Muscle layer of colon (tissue), 2 donors: ENCODE results near the gene CDHR2.
A peak's percentile ranks its signal among the peaks of the same experiment; 100 is the strongest.

Experiments
- H3K27ac ChIP-seq: one replicate; pipeline ENCODE4 v1.7.0; 2013; ENCODE audit warnings: low read depth, mild to moderate bottlenecking, low read length, moderate library complexity
- H3K27me3 ChIP-seq, 2 donors: one replicate each; pipeline ENCODE4 v1.7.0; 2013; ENCODE audit warnings: low read length in 2 of 2, mild to moderate bottlenecking in 2 of 2; ENCODE audit not compliant: insufficient read depth in 2 of 2, control insufficient read depth in 1 of 2
- H3K36me3 ChIP-seq: one replicate; pipeline ENCODE4 v1.7.0; 2013; ENCODE audit warnings: mild to moderate bottlenecking, low read length; ENCODE audit not compliant: insufficient read depth
- H3K4me1 ChIP-seq: one replicate; pipeline ENCODE4 v1.7.0; 2013; ENCODE audit warnings: mild to moderate bottlenecking, low read length; ENCODE audit not compliant: insufficient read depth
- H3K4me3 ChIP-seq, 2 donors: one replicate each; pipeline ENCODE4 v1.7.0; 2013; ENCODE audit warnings: low read length in 2 of 2, low read depth in 1 of 2, mild to moderate bottlenecking in 1 of 2, moderate library complexity in 1 of 2
- H3K9ac ChIP-seq: one replicate; pipeline ENCODE4 v1.7.0; 2013; ENCODE audit warnings: low read length
- H3K9me3 ChIP-seq: one replicate; pipeline ENCODE4 v1.7.0; 2013; ENCODE audit warnings: mild to moderate bottlenecking, low read length
- donor health status: abdominal sarcoma.
- donor health status: Adenocarcinoma of cecum.

The CDHR2 gene

DNA sequence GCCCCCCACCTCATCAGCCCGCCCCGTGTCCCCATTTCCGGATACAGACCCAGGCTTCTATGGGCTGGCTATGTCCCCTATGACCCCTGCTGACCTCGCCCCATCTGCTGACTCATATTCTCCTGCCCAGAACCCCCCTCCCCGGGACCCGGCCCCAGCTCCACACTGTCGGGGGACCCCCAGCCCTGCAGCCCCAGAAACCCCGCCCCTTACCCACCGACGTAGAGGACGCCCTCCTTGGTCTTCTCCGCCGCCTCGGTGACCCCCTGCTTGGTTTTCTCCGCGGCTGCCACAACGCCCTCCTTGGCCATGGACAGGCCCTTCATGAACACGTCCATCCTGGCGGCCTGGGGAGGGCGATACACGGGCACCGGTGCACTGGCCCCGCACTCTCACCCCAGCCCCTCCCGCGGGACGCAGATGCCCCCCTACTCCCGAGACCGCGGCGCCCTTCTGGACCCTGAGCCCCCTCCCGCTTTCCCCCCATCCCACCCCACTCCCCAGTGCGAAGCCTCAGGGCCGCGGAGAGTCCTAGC, 80.2 kb downstream of the CDHR2 start:
- Histone ChIP-seq H3K27me3 (peaks cover 28 to 74% of the 10 kb centered on the region in 2 donors), H3K9ac (no peak overlapping the region), H3K36me3 (no peaks in the 10 kb centered on the region), H3K9me3 (no peaks in the 10 kb centered on the region), H3K4me3 (no peak overlapping the region), H3K27ac (no peak overlapping the region), H3K4me1 (no peaks in the 10 kb centered on the region)

DNA sequence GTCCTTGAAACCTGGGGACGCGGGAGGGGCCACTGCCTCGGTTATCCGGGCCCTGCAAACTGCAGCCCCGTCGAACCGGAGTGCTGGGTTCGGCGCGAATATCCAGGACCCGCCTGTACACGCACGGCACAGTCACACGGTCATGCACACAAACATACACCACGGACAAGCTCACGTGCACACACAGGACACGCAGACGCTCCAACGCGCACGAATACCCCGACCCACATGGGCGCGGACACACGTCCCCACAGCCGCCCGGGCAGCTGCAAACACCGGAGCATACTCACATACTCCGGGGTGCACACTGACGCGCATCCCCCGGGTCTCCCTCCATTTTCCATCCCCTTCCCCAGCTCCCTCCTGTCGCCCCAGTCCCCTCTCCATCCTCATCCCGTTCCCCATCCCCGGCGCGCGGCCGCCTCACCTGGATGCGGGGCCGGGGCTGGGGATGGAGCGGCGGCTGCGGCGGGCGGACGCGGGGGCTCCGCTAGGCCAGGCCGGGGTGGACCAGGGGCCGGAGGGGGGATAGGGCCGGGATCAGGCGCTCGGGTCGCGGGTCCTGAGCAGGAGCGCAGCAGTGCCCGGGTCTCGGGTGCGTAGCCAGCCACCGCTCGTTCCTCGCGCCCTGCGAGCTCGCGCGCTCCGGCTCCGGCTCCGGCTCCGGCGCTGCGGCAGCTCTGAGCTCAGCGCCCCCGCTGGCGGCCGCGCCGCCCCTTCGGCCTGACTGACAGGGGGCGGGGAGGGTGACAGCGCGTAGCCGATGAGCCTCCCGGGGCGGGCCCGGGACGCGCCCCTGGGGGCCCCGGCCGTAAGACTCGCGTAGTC, 80.9 kb downstream of the CDHR2 start, which contains the start of the genes EIF4E1B and SNCB:
TSS of gene EIF4E1B (plus strand) at position 823 of the 828 bp plus-strand sequence. CDS start 12,113 bp downstream, outside the sequence.
TSS of gene SNCB (minus strand) at position 682 of the 828 bp plus-strand sequence. CDS start 880 bp downstream, outside the sequence.
- no peak within 1 kb of the TSS for H3K9ac ChIP-seq
- peaks cover 28 to 70% of the 10 kb centered on the region in 2 donors for H3K27me3 ChIP-seq
- H3K4me1 ChIP-seq: no peaks in the 10 kb centered on the region

DNA sequence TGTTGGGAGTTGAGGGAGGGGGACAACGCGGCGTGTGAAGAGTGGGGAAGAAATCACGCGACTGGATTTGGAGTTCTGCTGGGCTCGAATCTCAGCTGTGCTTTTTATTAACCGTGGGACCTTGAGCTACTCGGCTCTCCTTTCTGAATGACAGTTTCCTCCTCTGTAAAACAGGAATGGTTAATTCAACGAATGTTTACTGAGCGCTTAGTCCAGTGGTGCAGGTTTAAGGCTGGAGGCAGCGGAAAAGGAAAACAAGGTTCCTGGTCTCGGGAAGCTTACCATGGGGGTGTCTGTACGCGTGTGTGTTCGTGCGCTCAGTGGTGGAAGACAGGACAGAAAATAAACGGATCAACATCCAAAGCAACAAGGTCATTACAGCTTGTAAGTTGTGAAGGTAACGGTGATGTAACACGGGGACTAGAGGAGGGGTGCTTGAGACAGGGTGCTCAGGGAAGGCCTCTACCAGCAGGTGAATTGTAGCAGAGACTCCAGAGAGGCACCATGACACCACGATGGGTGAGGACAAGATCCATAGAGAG, 81.6 kb downstream of the CDHR2 start:
- H3K4me3 ChIP-seq: peak overlapping the region in 1 of 2 donors; percentile 43
- H3K9me3 ChIP-seq: no peaks in the 10 kb centered on the region
- no peaks in the 10 kb centered on the region for H3K4me1 ChIP-seq
- H3K9ac ChIP-seq: no peak overlapping the region
- H3K27ac ChIP-seq: no peak overlapping the region
- no peaks in the 10 kb centered on the region for H3K36me3 ChIP-seq
- peaks cover 28 to 65% of the 10 kb centered on the region in 2 donors for H3K27me3 ChIP-seq

More for the DNA sequence above, 80.9 kb downstream of the CDHR2 start, which contains the start of the genes EIF4E1B and SNCB:
- Histone ChIP-seq H3K4me3 (peak within 1 kb of the TSS in 1 of 2 donors; percentile 43), H3K36me3 (no peaks in the 10 kb centered on the region), H3K9me3 (no peaks in the 10 kb centered on the region), H3K27ac (no peak within 1 kb of the TSS)

DNA sequence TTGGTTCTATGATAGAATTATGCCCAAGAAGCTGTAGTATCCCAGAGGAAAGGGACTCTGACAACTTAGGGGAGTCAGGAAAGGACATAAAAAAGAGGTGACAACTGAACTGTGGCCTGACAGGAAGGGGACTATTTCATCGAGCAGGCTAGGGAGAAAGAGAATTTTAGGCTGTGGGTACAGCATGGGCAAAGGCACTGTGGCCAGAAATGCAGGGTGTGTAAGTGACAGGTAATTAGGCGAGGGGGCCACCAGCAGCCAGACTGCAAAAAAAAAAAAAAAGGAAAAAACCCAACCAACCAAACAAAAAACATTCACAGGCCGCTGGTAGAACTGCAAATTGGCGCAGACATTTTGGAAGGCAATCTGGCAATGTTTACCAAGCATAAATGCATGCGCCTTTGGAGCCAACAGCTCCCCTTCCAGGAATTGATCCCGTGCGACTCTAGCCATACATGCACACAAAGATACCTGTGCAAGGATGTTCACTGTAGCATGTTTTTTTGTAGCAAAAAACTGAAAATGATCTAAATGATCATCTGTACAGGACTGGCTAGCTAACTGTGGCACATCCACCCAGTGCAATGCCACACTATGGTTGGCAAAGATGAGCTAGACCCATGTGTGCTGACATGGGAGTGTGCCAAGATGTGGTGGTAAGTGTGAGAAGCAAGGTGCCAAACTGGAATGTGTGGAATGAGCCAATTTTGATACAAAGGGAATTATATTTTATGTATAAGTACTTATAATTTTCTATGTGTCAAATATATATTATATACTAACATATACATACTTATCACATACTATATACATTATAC, 82.5 kb downstream of the CDHR2 start:
- no peak overlapping the region for H3K9ac ChIP-seq
- H3K27ac ChIP-seq: no peak overlapping the region
- peaks cover 28 to 63% of the 10 kb centered on the region in 2 donors for H3K27me3 ChIP-seq
- H3K36me3 ChIP-seq: no peaks in the 10 kb centered on the region
- H3K9me3 ChIP-seq: no peaks in the 10 kb centered on the region
- no peak overlapping the region for H3K4me3 ChIP-seq
- H3K4me1 ChIP-seq: no peaks in the 10 kb centered on the region

DNA sequence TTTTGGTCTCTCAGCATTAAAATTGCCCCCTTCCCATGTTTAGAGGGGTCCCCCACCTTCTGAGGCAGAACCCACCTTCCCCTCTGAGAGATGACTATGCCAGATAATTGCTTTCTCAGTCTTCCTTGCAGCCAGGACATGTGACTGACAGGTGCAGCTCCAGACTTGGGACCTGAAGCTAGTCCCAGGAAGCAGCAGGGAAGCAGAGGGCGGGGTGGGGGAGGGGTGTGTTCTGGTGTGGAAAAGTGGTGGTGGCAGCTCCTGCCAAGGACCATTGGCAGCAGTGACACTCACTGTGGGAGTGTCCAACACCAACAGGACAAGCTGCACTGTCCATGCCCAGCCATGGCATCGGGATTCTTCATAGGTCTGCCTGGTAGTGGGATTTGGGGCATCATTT, 83.6 kb downstream of the CDHR2 start:
- no peaks in the 10 kb centered on the region for H3K9me3 ChIP-seq
- no peak overlapping the region for H3K27ac ChIP-seq
- H3K36me3 ChIP-seq: no peaks in the 10 kb centered on the region
- H3K4me3 ChIP-seq: no peak overlapping the region
- H3K9ac ChIP-seq: no peak overlapping the region
- H3K4me1 ChIP-seq: no peaks in the 10 kb centered on the region
- peaks cover 17 to 51% of the 10 kb centered on the region in 2 donors for H3K27me3 ChIP-seq

DNA sequence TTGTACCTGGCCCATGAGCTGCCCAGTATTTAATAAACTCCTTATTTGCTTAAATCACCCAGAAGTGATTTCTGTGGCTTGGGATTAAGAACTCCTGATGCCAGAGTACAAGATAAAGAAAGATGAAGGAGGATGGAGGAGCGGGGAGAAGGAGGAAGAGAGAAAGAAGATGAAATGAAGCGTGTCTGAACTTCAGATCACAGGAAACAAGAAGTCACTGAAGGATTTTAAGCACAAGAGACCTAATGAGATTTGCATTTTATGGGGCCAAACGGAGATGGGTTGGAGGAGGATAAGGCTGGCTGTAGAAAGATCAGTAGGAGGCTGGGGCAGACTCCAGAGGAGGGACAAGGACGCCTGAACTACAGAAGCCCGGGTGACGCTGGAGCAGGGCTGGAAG, 84.5 kb downstream of the CDHR2 start:
- peaks cover 9 to 42% of the 10 kb centered on the region in 2 donors for H3K27me3 ChIP-seq
- no peaks in the 10 kb centered on the region for H3K36me3 ChIP-seq
- no peaks in the 10 kb centered on the region for H3K9me3 ChIP-seq
- no peak overlapping the region for H3K4me3 ChIP-seq
- no peak overlapping the region for H3K9ac ChIP-seq
- no peaks in the 10 kb centered on the region for H3K4me1 ChIP-seq
- H3K27ac ChIP-seq: no peak overlapping the region

DNA sequence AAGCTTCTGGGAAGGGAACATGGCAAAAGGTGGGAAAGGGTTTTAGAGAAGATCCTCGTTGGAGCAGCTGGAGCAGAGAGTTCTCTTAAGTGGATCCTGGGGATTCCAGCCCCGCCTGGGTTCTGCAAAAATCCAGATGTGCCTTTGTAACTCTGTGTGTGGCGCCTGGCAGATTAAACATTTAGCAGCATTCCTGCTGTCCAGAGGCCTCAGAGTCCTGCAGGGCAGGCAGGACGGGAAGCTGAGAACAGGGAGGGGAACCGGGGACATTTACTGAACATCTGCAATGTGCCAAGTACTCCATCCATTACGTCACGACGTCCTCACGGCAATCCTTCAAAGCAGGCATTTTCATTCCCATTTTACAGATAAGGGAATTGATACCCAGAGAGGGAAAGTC, 87.3 kb downstream of the CDHR2 start:
- Histone ChIP-seq H3K9ac (no peak overlapping the region), H3K27me3 (peaks cover 0 to 15% of the 10 kb centered on the region in 2 donors), H3K4me3 (no peak overlapping the region)

DNA sequence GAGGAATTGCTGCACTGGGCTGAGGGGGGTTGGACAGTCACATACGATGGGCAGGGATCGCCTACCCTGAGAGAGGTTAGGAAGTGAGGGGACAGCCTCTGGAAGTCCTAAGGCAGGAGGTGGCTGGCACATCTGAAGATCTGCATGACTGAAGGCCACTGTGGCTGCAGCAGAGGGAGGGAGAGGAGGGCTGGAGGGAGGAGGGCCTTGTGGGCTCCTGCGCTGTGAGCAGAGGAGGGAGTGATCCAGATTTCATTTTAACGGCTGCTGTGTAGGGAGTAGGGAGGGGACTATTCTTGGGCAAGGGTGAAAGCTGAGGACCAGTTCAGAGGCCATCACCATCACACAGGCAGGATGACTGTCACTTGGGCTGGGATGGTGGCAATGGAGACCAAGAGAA, 88.4 kb downstream of the CDHR2 start:
- Histone ChIP-seq H3K4me1 (no peaks in the 10 kb centered on the region), H3K4me3 (no peak overlapping the region), H3K27ac (no peak overlapping the region), H3K9me3 (no peaks in the 10 kb centered on the region), H3K36me3 (no peaks in the 10 kb centered on the region), H3K9ac (no peak overlapping the region), H3K27me3 (peaks cover 0 to 12% of the 10 kb centered on the region in 2 donors)

More for the DNA sequence above, 87.3 kb downstream of the CDHR2 start:
- Histone ChIP-seq H3K4me1 (no peaks in the 10 kb centered on the region), H3K27ac (no peak overlapping the region), H3K36me3 (no peaks in the 10 kb centered on the region), H3K9me3 (no peaks in the 10 kb centered on the region)

DNA sequence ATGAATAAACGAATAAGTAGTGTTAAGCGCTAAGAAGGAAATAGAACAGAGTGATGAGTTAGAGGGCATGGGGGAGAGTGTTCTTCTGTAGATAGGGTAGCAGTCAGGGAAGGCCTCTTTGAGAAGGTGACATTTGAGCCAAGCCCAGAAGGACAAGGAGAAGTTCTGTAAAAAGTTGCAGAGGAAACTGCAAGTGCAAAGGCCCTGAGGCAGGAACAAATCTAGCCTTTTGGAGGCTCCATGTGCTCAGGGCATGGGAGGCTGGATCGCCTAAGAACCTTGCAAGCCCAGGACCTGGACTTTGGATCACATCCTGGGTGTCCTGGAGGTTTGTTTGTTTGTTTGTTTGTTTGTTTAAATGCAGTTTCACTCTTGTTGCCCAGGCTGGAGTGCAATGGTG, 89.3 kb downstream of the CDHR2 start:
- H3K36me3 ChIP-seq: no peaks in the 10 kb centered on the region
- H3K4me1 ChIP-seq: no peaks in the 10 kb centered on the region
- H3K4me3 ChIP-seq: no peak overlapping the region
- peaks cover 0 to 4% of the 10 kb centered on the region in 2 donors for H3K27me3 ChIP-seq
- no peak overlapping the region for H3K9ac ChIP-seq
- H3K27ac ChIP-seq: no peak overlapping the region
- H3K9me3 ChIP-seq: no peaks in the 10 kb centered on the region

DNA sequence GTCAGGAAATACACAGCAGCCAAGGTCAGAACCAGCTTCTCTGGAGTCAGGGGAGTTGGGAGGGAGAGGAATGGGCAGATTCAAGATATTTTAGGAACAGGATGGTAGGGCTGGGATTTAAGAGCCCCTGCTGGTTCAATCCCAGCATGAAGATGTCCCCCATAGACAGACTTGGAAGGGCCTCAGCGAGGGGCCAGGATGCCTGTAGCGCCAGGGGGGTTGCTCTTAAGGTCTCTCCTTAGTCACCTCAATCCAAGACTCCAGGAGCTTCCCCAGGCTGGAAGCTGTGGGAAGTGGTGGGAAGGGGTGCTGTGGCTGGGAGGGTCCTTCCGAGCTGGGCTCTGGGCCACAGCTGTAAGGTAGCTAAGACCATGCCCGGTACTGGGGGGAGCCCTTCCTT, 90.1 kb downstream of the CDHR2 start:
- Histone ChIP-seq H3K4me1 (no peaks in the 10 kb centered on the region), H3K36me3 (no peaks in the 10 kb centered on the region), H3K4me3 (no peak overlapping the region), H3K9ac (no peak overlapping the region), H3K9me3 (no peaks in the 10 kb centered on the region), H3K27me3 (no peaks in the 10 kb centered on the region), H3K27ac (no peak overlapping the region)

DNA sequence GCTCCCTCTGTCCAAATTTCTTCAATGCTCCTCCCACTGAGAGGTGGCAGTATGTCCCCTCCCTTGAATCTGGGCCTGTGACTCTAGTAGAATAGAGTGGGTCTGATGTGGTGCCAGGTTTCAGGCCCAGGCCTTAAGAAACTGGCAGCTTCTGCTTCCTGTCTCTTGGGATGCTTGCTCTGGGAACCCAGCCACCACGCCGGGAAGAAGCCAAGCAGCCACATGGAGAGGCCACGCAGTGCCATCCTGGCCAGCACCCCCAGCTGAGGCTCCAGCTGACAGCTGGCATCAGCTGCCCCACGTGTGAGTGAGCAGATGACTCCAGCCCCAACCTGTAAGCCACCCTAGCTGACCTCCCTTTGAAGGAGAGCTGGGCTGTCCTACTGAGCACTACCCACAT, 90.8 kb downstream of the CDHR2 start:
- no peaks in the 10 kb centered on the region for H3K27me3 ChIP-seq
- no peaks in the 10 kb centered on the region for H3K4me1 ChIP-seq
- H3K36me3 ChIP-seq: no peaks in the 10 kb centered on the region
- no peak overlapping the region for H3K27ac ChIP-seq
- no peak overlapping the region for H3K9ac ChIP-seq
- H3K4me3 ChIP-seq: no peak overlapping the region
- H3K9me3 ChIP-seq: no peaks in the 10 kb centered on the region
